ENCODE data around the gene C6orf52.

DNA sequence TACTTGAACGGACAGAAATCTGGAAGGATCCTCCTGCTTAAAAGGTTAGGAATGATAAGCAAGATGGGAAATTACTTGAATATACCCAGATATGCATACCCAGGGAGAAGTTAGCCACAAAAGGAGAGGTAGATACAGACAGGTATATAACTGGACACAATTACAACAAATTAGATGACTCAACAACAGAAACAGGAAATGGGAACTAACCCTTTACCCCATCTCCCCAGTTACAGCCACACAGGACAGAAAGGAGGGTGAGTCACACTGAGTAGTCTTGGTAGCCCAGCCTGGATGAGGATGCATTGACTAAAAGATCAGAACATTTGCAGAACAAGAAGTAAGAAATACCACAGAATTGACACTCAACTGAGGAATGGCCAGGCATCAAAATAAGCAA lies 61.2 kb downstream of the C6orf52 start:
- TF ChIP-seq, protein P1, sequence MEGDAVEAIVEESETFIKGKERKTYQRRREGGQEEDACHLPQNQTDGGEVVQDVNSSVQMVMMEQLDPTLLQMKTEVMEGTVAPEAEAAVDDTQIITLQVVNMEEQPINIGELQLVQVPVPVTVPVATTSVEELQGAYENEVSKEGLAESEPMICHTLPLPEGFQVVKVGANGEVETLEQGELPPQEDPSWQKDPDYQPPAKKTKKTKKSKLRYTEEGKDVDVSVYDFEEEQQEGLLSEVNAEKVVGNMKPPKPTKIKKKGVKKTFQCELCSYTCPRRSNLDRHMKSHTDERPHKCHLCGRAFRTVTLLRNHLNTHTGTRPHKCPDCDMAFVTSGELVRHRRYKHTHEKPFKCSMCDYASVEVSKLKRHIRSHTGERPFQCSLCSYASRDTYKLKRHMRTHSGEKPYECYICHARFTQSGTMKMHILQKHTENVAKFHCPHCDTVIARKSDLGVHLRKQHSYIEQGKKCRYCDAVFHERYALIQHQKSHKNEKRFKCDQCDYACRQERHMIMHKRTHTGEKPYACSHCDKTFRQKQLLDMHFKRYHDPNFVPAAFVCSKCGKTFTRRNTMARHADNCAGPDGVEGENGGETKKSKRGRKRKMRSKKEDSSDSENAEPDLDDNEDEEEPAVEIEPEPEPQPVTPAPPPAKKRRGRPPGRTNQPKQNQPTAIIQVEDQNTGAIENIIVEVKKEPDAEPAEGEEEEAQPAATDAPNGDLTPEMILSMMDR (conservative IDR thresholded peaks at IDR 0.05) = no peak
- no peak for TF ChIP-seq EZH2 (IDR thresholded peaks at IDR 0.05; ENCODE audit: low read depth)

All from PC-9 (cell line).